HEK293 (cell line): ENCODE data around the gene ZNF430.
"Not testable (repeated sequence)": the region's sequence is repeated elsewhere in the genome, so short reads cannot be mapped to it uniquely, and the experiment has no call there.

ENCODE experiments used
- CTCF ChIA-PET: fragments of 350-600 bp; formaldehyde crosslinking; extraction: SDS; loops from one replicate; lab custom pipeline; 2021; ENCODE audit warnings: antibody characterized with exemption; lab: Yijun Ruan, JAX
- POLR2A ChIA-PET: fragments of 300-600 bp; formaldehyde crosslinking; extraction: SDS; loops from one replicate; lab custom pipeline; 2020; ENCODE audit warnings: antibody characterized with exemption, inconsistent platforms; lab: Yijun Ruan, JAX
- H3K27ac ChIP-seq: fragments of 200-500 bp; sonication (Bioruptor generic); 2 replicates; pipeline ENCODE4 v1.5.1; 2014; ENCODE audit warnings: low read depth, low read length, control low read depth, inconsistent platforms; ENCODE audit errors: extremely low read depth
- H3K36me3 ChIP-seq, 2 experiments: fragments of 200-500 bp in 1 of 2; sonication (Bioruptor generic) in 1 of 2; 1 replicate in 1 of 2; 2 replicates in 1 of 2; pipeline ENCODE4 v1.5.1; 2014 to 2017; ENCODE audit warnings: inconsistent platforms in 2 of 2, low read length in 2 of 2; ENCODE audit not compliant: control insufficient read depth in 2 of 2, insufficient read depth in 1 of 2
- H3K4me1 ChIP-seq: fragments of 200-500 bp; sonication (Bioruptor generic); 2 replicates; pipeline ENCODE4 v1.5.1; 2014; ENCODE audit warnings: mild to moderate bottlenecking, low read length, inconsistent platforms; ENCODE audit not compliant: control insufficient read depth, insufficient read depth
- H3K4me3 ChIP-seq: 2 replicates; pipeline ENCODE4 v1.5.1; 2011; ENCODE audit warnings: low read depth, mild to moderate bottlenecking, control low read depth, low read length, moderate library complexity
- H3K9me3 ChIP-seq: fragments of 200-500 bp; sonication (Bioruptor generic); 2 replicates; pipeline ENCODE4 v1.5.1; 2014; ENCODE audit warnings: low read depth, low read length, inconsistent platforms; ENCODE audit not compliant: control insufficient read depth, insufficient read depth
- EGR2 ChIP-seq: fragments of 450-650 bp; formaldehyde crosslinking; IDR thresholded peaks from 2 replicates; pipeline ENCODE4 v1.5.1; 2016; ENCODE audit warnings: low read depth, missing biosample characterization, missing genetic modification characterization
- GLI4 ChIP-seq: fragments of 450-650 bp; formaldehyde crosslinking; IDR thresholded peaks from 2 replicates; pipeline ENCODE4 v1.5.1; 2016; ENCODE audit warnings: missing biosample characterization, missing genetic modification characterization
- MEIS1 ChIP-seq: sonication (generic); formaldehyde crosslinking; IDR thresholded peaks from 2 replicates; pipeline ENCODE4 v1.8.1; 2022; ENCODE audit warnings: missing genetic modification reagents, mild to moderate bottlenecking, borderline replicate concordance
- OSR2 ChIP-seq: fragments of 450-650 bp; formaldehyde crosslinking; IDR thresholded peaks from 2 replicates; pipeline ENCODE4 v1.5.1; 2016; ENCODE audit warnings: missing biosample characterization, missing genetic modification characterization
- SP2 ChIP-seq: fragments of 450-650 bp; formaldehyde crosslinking; IDR thresholded peaks from 2 replicates; pipeline ENCODE4 v1.5.1; 2016; ENCODE audit warnings: missing biosample characterization, missing genetic modification characterization
- YY1 ChIP-seq: fragments of 450-650 bp; formaldehyde crosslinking; IDR thresholded peaks from 2 replicates; pipeline ENCODE4 v1.5.1; 2018; ENCODE audit warnings: missing biosample characterization, missing genetic modification characterization
- ZBTB20 ChIP-seq: fragments of 450-650 bp; formaldehyde crosslinking; IDR thresholded peaks from 2 replicates; pipeline ENCODE4 v1.5.1; 2016; ENCODE audit warnings: missing biosample characterization, missing genetic modification characterization
- ZFHX2 ChIP-seq: fragments of 450-650 bp; formaldehyde crosslinking; conservative IDR thresholded peaks from 2 replicates; pipeline ENCODE4 v1.5.1; 2016; ENCODE audit warnings: missing biosample characterization, missing genetic modification characterization
- ZNF10 ChIP-seq: fragments of 450-650 bp; formaldehyde crosslinking; IDR thresholded peaks from 2 replicates; pipeline ENCODE4 v1.5.1; 2017; ENCODE audit warnings: missing biosample characterization, missing genetic modification characterization
- ZNF335 ChIP-seq: fragments of 450-650 bp; formaldehyde crosslinking; conservative IDR thresholded peaks from 2 replicates; pipeline ENCODE4 v1.5.1; 2016; ENCODE audit warnings: missing biosample characterization, missing genetic modification characterization
- ZNF416 ChIP-seq: fragments of 450-650 bp; formaldehyde crosslinking; IDR thresholded peaks from 2 replicates; pipeline ENCODE4 v1.5.1; 2016; ENCODE audit warnings: missing biosample characterization, missing genetic modification characterization
- TF ChIP-seq, protein P1 (sequence below): fragments of 450-650 bp; formaldehyde crosslinking; IDR thresholded peaks from 2 replicates; pipeline ENCODE4 v1.5.1; 2016; ENCODE audit warnings: missing biosample characterization, missing genetic modification characterization
- TF ChIP-seq, protein P2 (sequence below): fragments of 450-650 bp; formaldehyde crosslinking; IDR thresholded peaks from 2 replicates; pipeline ENCODE4 v1.5.1; 2016; ENCODE audit warnings: missing biosample characterization, missing genetic modification characterization
- TF ChIP-seq, protein P3 (sequence below): fragments of 450-650 bp; formaldehyde crosslinking; IDR thresholded peaks from 2 replicates; pipeline ENCODE4 v1.5.1; 2016; ENCODE audit warnings: missing biosample characterization, missing genetic modification characterization

Gene ZNF430

DNA sequence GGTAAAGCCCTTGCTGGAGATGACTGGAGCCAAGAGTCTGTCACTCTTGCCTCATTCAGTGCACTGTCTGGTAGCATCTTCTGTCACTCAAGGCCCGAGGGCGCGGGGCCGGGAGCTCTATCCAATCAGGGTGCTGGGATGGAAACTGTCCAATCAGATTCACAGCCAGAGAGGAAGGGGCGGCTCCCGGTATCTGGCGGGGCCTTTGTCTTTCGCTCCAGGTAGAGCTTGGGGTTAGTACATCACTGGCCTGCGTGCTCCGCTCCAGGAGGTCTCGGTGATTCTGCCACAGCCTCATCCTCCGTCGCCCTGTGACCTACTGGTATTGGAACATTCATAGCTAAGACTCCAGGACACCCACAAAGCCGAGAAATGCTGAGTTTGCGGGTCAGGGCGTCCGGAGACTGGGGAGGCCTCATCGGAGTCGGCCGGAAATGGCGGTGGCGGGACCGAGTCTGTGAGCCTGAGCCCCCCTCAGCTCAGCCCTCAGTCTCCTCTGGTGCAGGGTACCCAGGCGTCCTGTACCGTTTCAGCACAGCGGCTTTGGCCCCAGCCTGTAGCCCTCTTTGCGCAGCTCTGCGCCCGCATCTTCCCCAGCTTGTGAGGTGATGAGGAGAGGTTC lies 20.6 kb upstream of the ZNF430 start (continued):
- TF ChIP-seq, protein P1, sequence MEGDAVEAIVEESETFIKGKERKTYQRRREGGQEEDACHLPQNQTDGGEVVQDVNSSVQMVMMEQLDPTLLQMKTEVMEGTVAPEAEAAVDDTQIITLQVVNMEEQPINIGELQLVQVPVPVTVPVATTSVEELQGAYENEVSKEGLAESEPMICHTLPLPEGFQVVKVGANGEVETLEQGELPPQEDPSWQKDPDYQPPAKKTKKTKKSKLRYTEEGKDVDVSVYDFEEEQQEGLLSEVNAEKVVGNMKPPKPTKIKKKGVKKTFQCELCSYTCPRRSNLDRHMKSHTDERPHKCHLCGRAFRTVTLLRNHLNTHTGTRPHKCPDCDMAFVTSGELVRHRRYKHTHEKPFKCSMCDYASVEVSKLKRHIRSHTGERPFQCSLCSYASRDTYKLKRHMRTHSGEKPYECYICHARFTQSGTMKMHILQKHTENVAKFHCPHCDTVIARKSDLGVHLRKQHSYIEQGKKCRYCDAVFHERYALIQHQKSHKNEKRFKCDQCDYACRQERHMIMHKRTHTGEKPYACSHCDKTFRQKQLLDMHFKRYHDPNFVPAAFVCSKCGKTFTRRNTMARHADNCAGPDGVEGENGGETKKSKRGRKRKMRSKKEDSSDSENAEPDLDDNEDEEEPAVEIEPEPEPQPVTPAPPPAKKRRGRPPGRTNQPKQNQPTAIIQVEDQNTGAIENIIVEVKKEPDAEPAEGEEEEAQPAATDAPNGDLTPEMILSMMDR, result no peak
- TF ChIP-seq YY1 (tag by site-specific recombination), result 0 out of 2 replicates have a peak, but pooled peaks have one; percentile 29
- peak; percentile 85 for TF ChIP-seq SP2 (tag by site-specific recombination)
- peak; percentile 75 for TF ChIP-seq ZNF335 (tag by site-specific recombination)

- not testable (repeated sequence) for H3K9me3 ChIP-seq, H3K4me1 ChIP-seq
- CTCF ChIA-PET, result interaction anchor here (0.6 kb wide), 1 partner anchor 52 kb away, joined by 4 read pairs; no protein-coding TSS in a partner anchor
- Histone ChIP-seq H3K36me3 (peaks cover 22 to 38% of the 10 kb centered on the region in 2 experiments), H3K27ac (peak overlapping the region; percentile 84; the same call in 1 of the 2 replicates), H3K4me3 (peak overlapping the region; percentile 93)
- POLR2A ChIA-PET, result interaction anchor here (1.2 to 1.6 kb wide), 5 partner anchors 21 to 121 kb away, joined by 4 to 16 read pairs (median 12); partner anchors contain the start of genes ZNF431, ZNF714 and ZNF85
Observed at GRCh38 chr19:21021238-21021637, 781 bp downstream of the ZNF430 start.

- H3K4me1 ChIP-seq, result no peaks in the 10 kb centered on the region
- no peak overlapping the region for H3K27ac ChIP-seq
- no peaks in the 10 kb centered on the region for H3K9me3 ChIP-seq
- no peak overlapping the region for H3K4me3 ChIP-seq
- peaks cover 32 to 52% of the 10 kb centered on the region in 2 experiments for H3K36me3 ChIP-seq
- POLR2A ChIA-PET, result no interaction called here
- TF ChIP-seq ZBTB20 (tag by site-specific recombination), result no peak
- no peak for TF ChIP-seq ZNF10 (tag by site-specific recombination)
- peak; percentile 92 for TF ChIP-seq EGR2 (tag by site-specific recombination)
- TF ChIP-seq, protein P2, sequence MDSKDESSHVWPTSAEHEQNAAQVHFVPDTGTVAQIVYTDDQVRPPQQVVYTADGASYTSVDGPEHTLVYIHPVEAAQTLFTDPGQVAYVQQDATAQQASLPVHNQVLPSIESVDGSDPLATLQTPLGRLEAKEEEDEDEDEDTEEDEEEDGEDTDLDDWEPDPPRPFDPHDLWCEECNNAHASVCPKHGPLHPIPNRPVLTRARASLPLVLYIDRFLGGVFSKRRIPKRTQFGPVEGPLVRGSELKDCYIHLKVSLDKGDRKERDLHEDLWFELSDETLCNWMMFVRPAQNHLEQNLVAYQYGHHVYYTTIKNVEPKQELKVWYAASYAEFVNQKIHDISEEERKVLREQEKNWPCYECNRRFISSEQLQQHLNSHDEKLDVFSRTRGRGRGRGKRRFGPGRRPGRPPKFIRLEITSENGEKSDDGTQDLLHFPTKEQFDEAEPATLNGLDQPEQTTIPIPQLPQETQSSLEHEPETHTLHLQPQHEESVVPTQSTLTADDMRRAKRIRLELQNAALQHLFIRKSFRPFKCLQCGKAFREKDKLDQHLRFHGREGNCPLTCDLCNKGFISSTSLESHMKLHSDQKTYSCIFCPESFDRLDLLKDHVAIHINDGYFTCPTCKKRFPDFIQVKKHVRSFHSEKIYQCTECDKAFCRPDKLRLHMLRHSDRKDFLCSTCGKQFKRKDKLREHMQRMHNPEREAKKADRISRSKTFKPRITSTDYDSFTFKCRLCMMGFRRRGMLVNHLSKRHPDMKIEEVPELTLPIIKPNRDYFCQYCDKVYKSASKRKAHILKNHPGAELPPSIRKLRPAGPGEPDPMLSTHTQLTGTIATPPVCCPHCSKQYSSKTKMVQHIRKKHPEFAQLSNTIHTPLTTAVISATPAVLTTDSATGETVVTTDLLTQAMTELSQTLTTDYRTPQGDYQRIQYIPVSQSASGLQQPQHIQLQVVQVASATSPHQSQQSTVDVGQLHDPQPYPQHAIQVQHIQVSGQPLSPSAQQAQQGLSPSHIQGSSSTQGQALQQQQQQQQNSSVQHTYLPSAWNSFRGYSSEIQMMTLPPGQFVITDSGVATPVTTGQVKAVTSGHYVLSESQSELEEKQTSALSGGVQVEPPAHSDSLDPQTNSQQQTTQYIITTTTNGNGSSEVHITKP, result peak; percentile 77
- no peak for TF ChIP-seq ZNF416 (tag by site-specific recombination)
- no peak for TF ChIP-seq MEIS1 (CRISPR knock-in tag)
- TF ChIP-seq SP2 (tag by site-specific recombination), result peak; percentile 18; the same call in 1 of the 2 replicates
- no peak for TF ChIP-seq OSR2 (tag by site-specific recombination)
- peak; percentile 90 for TF ChIP-seq ZFHX2 (tag by site-specific recombination)
- TF ChIP-seq, protein P3, sequence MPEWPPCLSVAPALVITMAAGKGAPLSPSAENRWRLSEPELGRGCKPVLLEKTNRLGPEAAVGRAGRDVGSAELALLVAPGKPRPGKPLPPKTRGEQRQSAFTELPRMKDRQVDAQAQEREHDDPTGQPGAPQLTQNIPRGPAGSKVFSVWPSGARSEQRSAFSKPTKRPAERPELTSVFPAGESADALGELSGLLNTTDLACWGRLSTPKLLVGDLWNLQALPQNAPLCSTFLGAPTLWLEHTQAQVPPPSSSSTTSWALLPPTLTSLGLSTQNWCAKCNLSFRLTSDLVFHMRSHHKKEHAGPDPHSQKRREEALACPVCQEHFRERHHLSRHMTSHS (tag by site-specific recombination), result no peak
- no peak for TF ChIP-seq GLI4
- CTCF ChIA-PET, result interaction anchor here (0.6 kb wide), 1 partner anchor 1318 kb away, joined by 3 read pairs; no protein-coding TSS in a partner anchor
Observed at GRCh38 chr19:21022996-21023395, 2.5 kb downstream of the ZNF430 start.
